ENCODE results near the gene C6orf132. TPM values are rescaled to one million over a fixed set of nuclear protein-coding genes. Genes with fewer than 3 reads are reported as not detected.
"Not testable (repeated sequence)": the region's sequence is repeated elsewhere in the genome, so short reads cannot be mapped to it uniquely, and the experiment has no call there.

C6orf132 gene
- total RNA-seq, result 1.3 TPM
- long read RNA-seq, partial matches to known transcripts, result 2 of 5 reads
- long read RNA-seq, other reads (novel, unspliced or antisense), result 0 of 5 reads

GRCh38 chr6:42142118-42142835, at the start of gene C6orf132:
Gene C6orf132 (minus strand): TSS chr6:42142620. CDS start chr6:42142444, 176 bp downstream.
- DNase-seq (ENCODE audit: low spot score), result no peak
- intact Hi-C loops (cut with DNase I), result no loop called here

- no peak for DNase-seq (ENCODE audit: low spot score)
- intact Hi-C loops (cut with DNase I), result no loop called here
These were observed 48.2 kb upstream of the C6orf132 start for GRCh38 chr6:42190554-42191183.

GRCh38 chr6:42188406-42188805, 46.0 kb upstream of the C6orf132 start:
- intact Hi-C loops (cut with DNase I), result no loop called here
- DNase-seq (ENCODE audit: low spot score), result no peak

- intact Hi-C loops (cut with DNase I), result no loop called here
- no peak for DNase-seq (ENCODE audit: low spot score)
These were observed 43.2 kb upstream of the C6orf132 start for GRCh38 chr6:42185597-42185996.

- no peak for DNase-seq (ENCODE audit: low spot score)
- intact Hi-C loops (cut with DNase I), result no loop called here
These were observed 42.1 kb upstream of the C6orf132 start for GRCh38 chr6:42184475-42184874.

GRCh38 chr6:42182101-42182500, 39.7 kb upstream of the C6orf132 start:
- intact Hi-C loops (cut with DNase I), result no loop called here
- no peak for DNase-seq (ENCODE audit: low spot score)

GRCh38 chr6:42179945-42180313, 37.5 kb upstream of the C6orf132 start:
- no peak for DNase-seq (ENCODE audit: low spot score)
- intact Hi-C loops (cut with DNase I), result no loop called here

GRCh38 chr6:42179261-42179944, 37.0 kb upstream of the C6orf132 start:
- DNase-seq (ENCODE audit: low spot score), result no peak
- intact Hi-C loops (cut with DNase I), result no loop called here

GRCh38 chr6:42177514-42178364, 35.3 kb upstream of the C6orf132 start:
- intact Hi-C loops (cut with DNase I), result no loop called here
- DNase-seq (ENCODE audit: low spot score), result no peak

- DNase-seq (ENCODE audit: low spot score), result no peak
- intact Hi-C loops (cut with DNase I), result no loop called here
These were observed 34.6 kb upstream of the C6orf132 start for GRCh38 chr6:42176981-42177380.

- intact Hi-C loops (cut with DNase I), result no loop called here
- no peak for DNase-seq (ENCODE audit: low spot score)
These were observed 33.4 kb upstream of the C6orf132 start for GRCh38 chr6:42175860-42176259.

GRCh38 chr6:42173101-42173500, 30.7 kb upstream of the C6orf132 start, which contains the start of gene GUCA1A:
Gene GUCA1A (plus strand): TSS chr6:42173364. CDS start chr6:42173614, 250 bp downstream.
- intact Hi-C loops (cut with DNase I), result no loop called here
- no peak for DNase-seq (ENCODE audit: low spot score)

- no peak for DNase-seq (ENCODE audit: low spot score)
- intact Hi-C loops (cut with DNase I), result no loop called here
These were observed 29.6 kb upstream of the C6orf132 start for GRCh38 chr6:42171813-42172581.

GRCh38 chr6:42169780-42170179, 27.4 kb upstream of the C6orf132 start:
- intact Hi-C loops (cut with DNase I); DNase-seq (ENCODE audit: low spot score): not testable (repeated sequence)

- no peak for DNase-seq (ENCODE audit: low spot score)
- intact Hi-C loops (cut with DNase I), result no loop called here
These were observed 26.2 kb upstream of the C6orf132 start for GRCh38 chr6:42168650-42169049.

- no peak for DNase-seq (ENCODE audit: low spot score)
- intact Hi-C loops (cut with DNase I), result loop anchor here (1.0 kb wide), 1 partner anchor 91 kb away; no protein-coding TSS in a partner anchor
These were observed 24.2 kb upstream of the C6orf132 start for GRCh38 chr6:42166444-42167141.

GRCh38 chr6:42165016-42165415, 22.6 kb upstream of the C6orf132 start:
- intact Hi-C loops (cut with DNase I), result no loop called here
- no peak for DNase-seq (ENCODE audit: low spot score)

- intact Hi-C loops (cut with DNase I), result no loop called here
- no peak for DNase-seq (ENCODE audit: low spot score)
These were observed 21.6 kb upstream of the C6orf132 start for GRCh38 chr6:42163981-42164380.

Data from cardiac septum (tissue), 1 donor.